Vagina (tissue), 2 donors: ENCODE measurements around the gene ZNF28. TPM values are rescaled to one million over a fixed set of nuclear protein-coding genes. Genes with fewer than 3 reads are reported as not detected.
"Not testable (repeated sequence)": the region's sequence is repeated elsewhere in the genome, so short reads cannot be mapped to it uniquely, and the experiment has no call there.

Source experiments
- DNase-seq, 2 donors: peaks; one replicate each; pipeline ENCODE4 v3.0.0-alpha.2; 2017; ENCODE audit errors: extremely low spot score in 2 of 2
- H3K27ac ChIP-seq: fragments of 200-600 bp; sonication (generic); one replicate; pipeline ENCODE4 v1.5.1; 2019
- H3K27me3 ChIP-seq: fragments of 200-600 bp; sonication (generic); one replicate; pipeline ENCODE4 v1.5.1; 2019
- H3K36me3 ChIP-seq, 2 donors: fragments of 200-600 bp; sonication (generic); one replicate each; pipeline ENCODE4 v1.5.1; 2017 to 2019
- H3K4me1 ChIP-seq: fragments of 200-600 bp; sonication (generic); one replicate; pipeline ENCODE4 v1.5.1; 2019
- H3K4me3 ChIP-seq, 2 donors: fragments of 200-600 bp; sonication (generic); 1 replicate in 1 of 2; 2 replicates in 1 of 2; pipeline ENCODE4 v1.5.1; 2016 to 2019
- H3K9me3 ChIP-seq: fragments of 200-600 bp; sonication (generic); one replicate; pipeline ENCODE4 v1.5.1; 2019
- CTCF ChIP-seq, 3 experiments: fragments of 450-650 bp in 2 of 3; fragments of 200-600 bp in 1 of 3; sonication (generic) in 1 of 3; IDR thresholded peaks; one replicate each; pipeline ENCODE4 v1.5.1; 2017 to 2019; ENCODE audit warnings: antibody characterized with exemption in 3 of 3, mild to moderate bottlenecking in 2 of 3, moderate library complexity in 2 of 3
- POLR2A ChIP-seq, 2 donors: fragments of 450-650 bp; IDR thresholded peaks; one replicate each; pipeline ENCODE4 v1.6.1; 2017; ENCODE audit warnings: antibody characterized with exemption in 2 of 2, mild to moderate bottlenecking in 2 of 2, moderate library complexity in 2 of 2
- POLR2AphosphoS5 ChIP-seq, 2 donors: sonication (generic); formaldehyde crosslinking; IDR thresholded peaks; one replicate each; pipeline ENCODE4 v1.9.0; 2017; ENCODE audit warnings: antibody characterized with exemption in 2 of 2, mild to moderate bottlenecking in 2 of 2, low read depth in 1 of 2; ENCODE audit not compliant: insufficient read depth in 1 of 2
- intact Hi-C: fragments of 100-400 bp; cut with DNase I; formaldehyde crosslinking; loops from one replicate; pipeline ENCODE4 v1.15.1; 2023
- total RNA-seq: library from RNA; depleted of rRNA; stranded (reverse); fragments of >200 nt; gene quantifications from one replicate; pipeline ENCODE4 v1.2.3, GENCODE V29; 2016

ZNF28 gene
- total RNA-seq, 1 donor from 2014 or later = 10.3 TPM

GRCh38 chr19:52825765-52826164, 4.3 kb upstream of the ZNF28 start:
- no peak for TF ChIP-seq POLR2AphosphoS5 (IDR thresholded peaks at IDR 0.05; ENCODE audit: insufficient read depth in 1 of 2, low read depth in 1 of 2)
- no peak for TF ChIP-seq CTCF (IDR thresholded peaks at IDR 0.05)
- no peak for TF ChIP-seq POLR2A (IDR thresholded peaks at IDR 0.05)
- Histone ChIP-seq H3K27me3 (no peaks in the 10 kb centered on the region), H3K4me1 (peaks cover 2% of the 10 kb centered on the region), H3K4me3 (no peak overlapping the region), H3K36me3 (no peaks in the 10 kb centered on the region), H3K27ac (no peak overlapping the region), H3K9me3 (no peaks in the 10 kb centered on the region)
- intact Hi-C loops = no loop called here
- no peak for DNase-seq

- Histone ChIP-seq H3K9me3 (no peaks in the 10 kb centered on the region), H3K36me3 (no peaks in the 10 kb centered on the region), H3K27ac (no peak overlapping the region), H3K4me1 (peaks cover 7% of the 10 kb centered on the region), H3K27me3 (no peaks in the 10 kb centered on the region), H3K4me3 (no peak overlapping the region)
- TF ChIP-seq POLR2A (IDR thresholded peaks at IDR 0.05) (no peak), POLR2AphosphoS5 (IDR thresholded peaks at IDR 0.05; ENCODE audit: insufficient read depth in 1 of 2, low read depth in 1 of 2) (no peak), CTCF (IDR thresholded peaks at IDR 0.05) (no peak)
- intact Hi-C loops = no loop called here
- DNase-seq = no peak
These were observed 2.2 kb upstream of the ZNF28 start for GRCh38 chr19:52823676-52824075.

- intact Hi-C loops, DNase-seq, H3K4me1 ChIP-seq, H3K27me3 ChIP-seq, H3K9me3 ChIP-seq: not testable (repeated sequence)
- H3K4me3 ChIP-seq = peak overlapping the region; percentile 64 to 69
- peaks cover 0 to 21% of the 10 kb centered on the region in 2 donors for H3K36me3 ChIP-seq
- peak overlapping the region; percentile 46 for H3K27ac ChIP-seq
These were observed 795 bp downstream of the ZNF28 start for GRCh38 chr19:52820472-52821203.

GRCh38 chr19:52809801-52810200, 11.6 kb downstream of the ZNF28 start:
- Histone ChIP-seq H3K27me3 (no peaks in the 10 kb centered on the region), H3K4me3 (no peak overlapping the region), H3K36me3 (peaks cover 0 to 51% of the 10 kb centered on the region in 2 donors), H3K9me3 (peaks cover 10% of the 10 kb centered on the region), H3K4me1 (no peaks in the 10 kb centered on the region), H3K27ac (no peak overlapping the region)
- intact Hi-C loops = no loop called here
- no peak for TF ChIP-seq POLR2A (IDR thresholded peaks at IDR 0.05)
- no peak for TF ChIP-seq POLR2AphosphoS5 (IDR thresholded peaks at IDR 0.05; ENCODE audit: insufficient read depth in 1 of 2, low read depth in 1 of 2)
- no peak for TF ChIP-seq CTCF (IDR thresholded peaks at IDR 0.05)
- DNase-seq = no peak

- peaks cover 71% of the 10 kb centered on the region for H3K9me3 ChIP-seq
- H3K36me3 ChIP-seq = peaks cover 6 to 71% of the 10 kb centered on the region in 2 donors
- H3K4me1 ChIP-seq, intact Hi-C loops, DNase-seq, H3K27ac ChIP-seq, H3K4me3 ChIP-seq, H3K27me3 ChIP-seq: not testable (repeated sequence)
These were observed 21.3 kb downstream of the ZNF28 start for GRCh38 chr19:52799950-52800640.

- DNase-seq = no peak
- no peak overlapping the region for H3K4me3 ChIP-seq
- no peaks in the 10 kb centered on the region for H3K36me3 ChIP-seq
- H3K9me3 ChIP-seq = no peaks in the 10 kb centered on the region
- intact Hi-C loops = no loop called here
- TF ChIP-seq POLR2A (IDR thresholded peaks at IDR 0.05) = no peak
- no peak for TF ChIP-seq CTCF (IDR thresholded peaks at IDR 0.05)
- TF ChIP-seq POLR2AphosphoS5 (IDR thresholded peaks at IDR 0.05; ENCODE audit: insufficient read depth in 1 of 2, low read depth in 1 of 2) = no peak
- H3K27ac ChIP-seq = no peak overlapping the region
- peaks cover 23% of the 10 kb centered on the region for H3K4me1 ChIP-seq
- no peaks in the 10 kb centered on the region for H3K27me3 ChIP-seq
These were observed 32.0 kb downstream of the ZNF28 start for GRCh38 chr19:52789440-52789839.
